Endodermal cell (in vitro differentiated cells): Measurements from ENCODE around the gene MAP3K4. TPM values are rescaled to one million over a fixed set of nuclear protein-coding genes. Genes with fewer than 3 reads are reported as not detected.
"Not testable (repeated sequence)": the region's sequence is repeated elsewhere in the genome, so short reads cannot be mapped to it uniquely, and the experiment has no call there.

Experiments used
- DNase-seq: peaks from one replicate; pipeline ENCODE4 v3.0.0-alpha.2; 2017
- H3K27ac ChIP-seq: 2 replicates; pipeline ENCODE4 v1.5.1; 2013; ENCODE audit warnings: mild to moderate bottlenecking, low read depth, low read length, moderate library complexity
- H3K27me3 ChIP-seq: 2 replicates; pipeline ENCODE4 v1.6.1; 2013; ENCODE audit warnings: mild to moderate bottlenecking, low read length, moderate library complexity; ENCODE audit not compliant: insufficient read depth, control insufficient read depth, poor library complexity, severe bottlenecking
- H3K36me3 ChIP-seq: 2 replicates; pipeline ENCODE4 v1.7.0; 2013; ENCODE audit warnings: mild to moderate bottlenecking, low read length, moderate library complexity; ENCODE audit not compliant: control insufficient read depth, insufficient read depth
- H3K4me1 ChIP-seq: one replicate; pipeline ENCODE4 v1.7.0; 2013; ENCODE audit warnings: low read length; ENCODE audit not compliant: control insufficient read depth, insufficient read depth
- H3K4me3 ChIP-seq: 2 replicates; pipeline ENCODE4 v1.5.1; 2013; ENCODE audit warnings: mild to moderate bottlenecking, low read length, moderate library complexity
- H3K9ac ChIP-seq: 2 replicates; pipeline ENCODE4 v1.6.1; 2013; ENCODE audit warnings: mild to moderate bottlenecking, low read length, moderate library complexity; ENCODE audit not compliant: poor library complexity, severe bottlenecking; ENCODE audit errors: extremely low read depth
- H3K9me3 ChIP-seq: 2 replicates; pipeline ENCODE4 v1.6.1; 2013; ENCODE audit warnings: mild to moderate bottlenecking, low read length, moderate library complexity; ENCODE audit not compliant: control insufficient read depth
- H3K27ac Mint-ChIP-seq: 2 replicates; pipeline ENCODE4 v1.8.0; 2020; ENCODE audit warnings: mixed read lengths
- H3K27me3 Mint-ChIP-seq: 2 replicates; pipeline ENCODE4 v1.8.0; 2021; ENCODE audit warnings: mild to moderate bottlenecking, mixed read lengths; ENCODE audit not compliant: insufficient read depth
- H3K36me3 Mint-ChIP-seq: 2 replicates; pipeline ENCODE4 v1.8.0; 2020; ENCODE audit warnings: low read depth, mixed read lengths
- H3K4me1 Mint-ChIP-seq: 2 replicates; pipeline ENCODE4 v1.8.0; 2020; ENCODE audit warnings: mixed read lengths
- H3K4me3 Mint-ChIP-seq: 2 replicates; pipeline ENCODE4 v1.8.0; 2020; ENCODE audit warnings: mild to moderate bottlenecking, moderate library complexity, mixed read lengths
- H3K9me3 Mint-ChIP-seq: 2 replicates; pipeline ENCODE4 v1.8.0; 2020; ENCODE audit warnings: mild to moderate bottlenecking, mixed read lengths
- WGBS, 2 experiments: methylation state at CpG; one replicate each; pipeline versions ENCODE4 v1.1.5 to v1.1.7; 2013; ENCODE audit warnings: missing lambda C conversion rate in 2 of 2, mixed read lengths in 1 of 2; ENCODE audit not compliant: insufficient coverage in 1 of 2, insufficient read length in 1 of 2; 5-methylcytosine and 5-hydroxymethylcytosine counted together
- total RNA-seq, 2 donors: library from RNA; stranded (reverse); fragmentation: NEBNext Ultra II Directional in 1 of 2; extraction: Animal tissue kit (Norgen Biotek cat#: 25700) in 1 of 2; gene quantifications; 2 replicates in 1 of 2; 3 replicates in 1 of 2; pipeline ENCODE4 v1.2.1, GENCODE V29; 2021
- TF ChIP-seq, protein P1 (sequence below): fragments of 200-600 bp; sonication (generic); conservative IDR thresholded peaks from 2 replicates; pipeline ENCODE4 v1.5.0; 2021; ENCODE audit warnings: antibody characterized with exemption, mild to moderate bottlenecking

MAP3K4 gene
- total RNA-seq, 2 donors from 2014 or later, result 82.8 to 105 TPM

DNA sequence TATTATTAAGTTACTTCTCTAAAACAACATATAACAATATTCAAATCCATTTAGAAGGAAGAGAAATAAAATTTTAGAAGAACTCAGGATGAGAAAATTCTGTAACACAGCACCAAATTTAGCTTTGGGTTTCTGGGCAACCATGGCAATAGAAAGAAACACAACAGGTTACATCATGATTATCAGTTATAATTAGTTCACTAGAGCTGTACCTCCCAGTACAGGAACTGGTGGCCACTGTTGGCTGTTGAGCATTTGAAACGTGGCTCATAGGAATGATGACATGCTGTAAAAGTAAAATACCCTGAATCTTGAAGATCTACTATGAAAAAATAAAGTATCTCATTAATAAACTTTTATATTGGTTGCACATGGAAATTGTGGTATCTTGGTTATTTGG lies 23.7 kb upstream of the MAP3K4 start:
- Mint-ChIP-seq H3K4me1 (peaks cover 25% of the 10 kb centered on the region), H3K27me3 (no peaks in the 10 kb centered on the region), H3K27ac (no peak overlapping the region), H3K36me3 (peaks cover 13% of the 10 kb centered on the region), H3K9me3 (peaks cover 2% of the 10 kb centered on the region), H3K4me3 (no peak overlapping the region)
- Histone ChIP-seq H3K4me3 (no peak overlapping the region), H3K27ac (no peak overlapping the region), H3K27me3 (no peaks in the 10 kb centered on the region), H3K9me3 (peaks cover 11% of the 10 kb centered on the region), H3K4me1 (peaks cover under 1% of the 10 kb centered on the region), H3K9ac (no peak overlapping the region), H3K36me3 (no peaks in the 10 kb centered on the region)
- no peak for DNase-seq
- TF ChIP-seq, protein P1, sequence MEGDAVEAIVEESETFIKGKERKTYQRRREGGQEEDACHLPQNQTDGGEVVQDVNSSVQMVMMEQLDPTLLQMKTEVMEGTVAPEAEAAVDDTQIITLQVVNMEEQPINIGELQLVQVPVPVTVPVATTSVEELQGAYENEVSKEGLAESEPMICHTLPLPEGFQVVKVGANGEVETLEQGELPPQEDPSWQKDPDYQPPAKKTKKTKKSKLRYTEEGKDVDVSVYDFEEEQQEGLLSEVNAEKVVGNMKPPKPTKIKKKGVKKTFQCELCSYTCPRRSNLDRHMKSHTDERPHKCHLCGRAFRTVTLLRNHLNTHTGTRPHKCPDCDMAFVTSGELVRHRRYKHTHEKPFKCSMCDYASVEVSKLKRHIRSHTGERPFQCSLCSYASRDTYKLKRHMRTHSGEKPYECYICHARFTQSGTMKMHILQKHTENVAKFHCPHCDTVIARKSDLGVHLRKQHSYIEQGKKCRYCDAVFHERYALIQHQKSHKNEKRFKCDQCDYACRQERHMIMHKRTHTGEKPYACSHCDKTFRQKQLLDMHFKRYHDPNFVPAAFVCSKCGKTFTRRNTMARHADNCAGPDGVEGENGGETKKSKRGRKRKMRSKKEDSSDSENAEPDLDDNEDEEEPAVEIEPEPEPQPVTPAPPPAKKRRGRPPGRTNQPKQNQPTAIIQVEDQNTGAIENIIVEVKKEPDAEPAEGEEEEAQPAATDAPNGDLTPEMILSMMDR, result no peak
- 100% methylated on average over 1 of the region's 1 CpG; no CpG with 5 or more reads in 1 of the 2 experiments for WGBS, 2 experiments

DNA sequence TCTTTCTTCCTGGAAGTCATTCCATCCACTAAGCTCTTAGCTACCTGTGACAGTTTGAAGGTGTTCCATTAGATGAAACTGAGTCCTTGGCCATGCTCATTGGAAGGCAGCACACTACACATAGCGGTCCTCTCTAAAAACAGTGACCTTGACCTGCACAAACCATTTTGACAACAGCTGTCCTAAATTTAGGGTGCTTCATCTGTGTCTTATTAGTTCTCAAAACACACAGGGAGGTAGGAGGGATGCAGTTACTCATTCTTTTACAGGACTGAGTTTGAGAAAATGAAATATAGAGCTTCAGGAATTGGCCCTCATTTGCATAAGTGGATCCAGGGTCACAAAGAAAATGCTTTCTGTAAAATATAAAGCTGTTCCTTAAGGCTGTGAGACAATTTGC lies 20.4 kb upstream of the MAP3K4 start:
- 91% methylated on average over 1 of the region's 1 CpG; no CpG with 5 or more reads in 1 of the 2 experiments for WGBS, 2 experiments
- no peaks in the 10 kb centered on the region for H3K27me3 ChIP-seq
- DNase-seq, result no peak
- Mint-ChIP-seq H3K9me3 (peaks cover 4% of the 10 kb centered on the region), H3K27me3 (no peaks in the 10 kb centered on the region), H3K27ac (no peak overlapping the region), H3K4me3 (no peak overlapping the region), H3K4me1 (peaks cover 52% of the 10 kb centered on the region), H3K36me3 (peaks cover 13% of the 10 kb centered on the region)
- TF ChIP-seq, protein P1, result no peak
- peaks cover 11% of the 10 kb centered on the region for H3K9me3 ChIP-seq
- peaks cover 22% of the 10 kb centered on the region for H3K4me1 ChIP-seq
- no peak overlapping the region for H3K9ac ChIP-seq
- H3K36me3 ChIP-seq, result no peaks in the 10 kb centered on the region
- no peak overlapping the region for H3K4me3 ChIP-seq
- H3K27ac ChIP-seq, result no peak overlapping the region

DNA sequence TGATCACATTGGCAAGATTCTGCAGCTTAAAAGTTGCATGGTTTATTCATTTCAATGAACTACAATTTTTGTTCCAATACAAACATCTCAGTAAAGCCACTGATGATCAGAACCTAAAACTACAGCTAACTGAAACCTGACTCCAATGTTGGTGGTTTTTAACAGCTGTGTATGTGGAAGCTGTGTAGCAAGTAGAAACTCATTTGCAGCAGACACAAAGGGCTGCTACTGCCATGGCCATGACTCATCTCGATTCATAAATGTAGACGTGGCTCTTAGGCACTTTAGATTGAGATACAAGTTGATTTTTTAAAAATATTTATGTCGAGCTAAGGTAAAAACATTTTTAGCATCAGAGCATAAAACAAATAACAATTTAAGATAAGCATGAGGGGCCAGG lies 19.5 kb upstream of the MAP3K4 start:
- DNase-seq, result no peak
- Mint-ChIP-seq H3K27ac (no peak overlapping the region), H3K9me3 (peaks cover 13% of the 10 kb centered on the region), H3K36me3 (peaks cover 21% of the 10 kb centered on the region), H3K4me3 (no peak overlapping the region), H3K27me3 (no peaks in the 10 kb centered on the region), H3K4me1 (peaks cover 57% of the 10 kb centered on the region)
- TF ChIP-seq, protein P1, result no peak
- Histone ChIP-seq H3K27ac (no peak overlapping the region), H3K9ac (no peak overlapping the region), H3K36me3 (no peaks in the 10 kb centered on the region), H3K4me3 (no peak overlapping the region), H3K9me3 (peaks cover 21% of the 10 kb centered on the region), H3K4me1 (peaks cover 22% of the 10 kb centered on the region), H3K27me3 (no peaks in the 10 kb centered on the region)
- 93 to 100% methylated on average over 1 to 3 of the region's 3 CpGs for WGBS, 2 experiments

DNA sequence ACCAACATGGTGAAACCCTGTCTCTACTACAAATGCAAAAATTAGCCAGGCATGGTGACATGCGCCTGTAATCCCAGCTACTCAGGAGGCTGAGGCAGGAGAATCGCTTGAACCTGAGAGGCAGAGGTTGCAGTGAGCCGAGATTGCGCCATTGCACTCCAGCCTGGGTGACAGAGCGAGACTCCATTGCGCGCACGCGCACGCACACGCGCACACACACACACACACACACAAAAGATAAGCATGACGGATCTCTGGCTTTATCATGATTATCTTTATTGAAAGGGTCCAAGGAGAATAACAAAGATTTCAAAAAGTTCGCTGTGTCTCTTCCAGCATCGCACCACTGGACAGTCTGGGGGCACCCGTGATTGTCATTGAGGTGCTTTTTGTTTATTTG lies 19.0 kb upstream of the MAP3K4 start:
- Histone ChIP-seq H3K4me1 (peaks cover 22% of the 10 kb centered on the region), H3K9me3 (peaks cover 25% of the 10 kb centered on the region)
- Mint-ChIP-seq H3K4me1 (peaks cover 61% of the 10 kb centered on the region), H3K36me3 (peaks cover 23% of the 10 kb centered on the region), H3K27ac (peak overlapping the region; percentile 65), H3K9me3 (peaks cover 18% of the 10 kb centered on the region)
- not testable (repeated sequence) for H3K27me3 Mint-ChIP-seq, H3K27me3 ChIP-seq, H3K9ac ChIP-seq, H3K4me3 ChIP-seq, H3K4me3 Mint-ChIP-seq, DNase-seq, H3K36me3 ChIP-seq, H3K27ac ChIP-seq
- WGBS, 2 experiments, result 94 to 96% methylated on average over 11 to 16 of the region's 16 CpGs
